Tibial nerve (tissue), 4 donors: Measurements from ENCODE around the gene NEDD4L.
A peak's percentile ranks its signal among the peaks of the same experiment; 100 is the strongest.

Source experiments
- CTCF ChIP-seq, 5 experiments: fragments of 200-600 bp in 3 of 5; fragments of 450-650 bp in 2 of 5; sonication (generic) in 3 of 5; IDR thresholded peaks; one replicate each; pipeline ENCODE4 v1.5.1; 2016 to 2019; ENCODE audit warnings: antibody characterized with exemption in 5 of 5, mild to moderate bottlenecking in 3 of 5, moderate library complexity in 2 of 5
- EP300 ChIP-seq, 2 donors: sonication (generic); formaldehyde crosslinking; IDR thresholded peaks; one replicate each; pipeline ENCODE4 v1.6.1; 2017; ENCODE audit warnings: antibody characterized with exemption in 2 of 2, mild to moderate bottlenecking in 1 of 2
- POLR2A ChIP-seq, 2 donors: fragments of 450-650 bp; IDR thresholded peaks; one replicate each; pipeline ENCODE4 v1.6.1; 2017; ENCODE audit warnings: antibody characterized with exemption in 2 of 2, mild to moderate bottlenecking in 2 of 2, moderate library complexity in 2 of 2

- TF ChIP-seq CTCF (IDR thresholded peaks at IDR 0.05), result no peak
- TF ChIP-seq POLR2A (IDR thresholded peaks at IDR 0.05), result no peak
- peak in 1 of 2 donors; percentile 59 for TF ChIP-seq EP300 (IDR thresholded peaks at IDR 0.05)
Observed at GRCh38 chr18:58097121-58097906, 53.3 kb downstream of the NEDD4L start.
